ENCODE measurements around the gene KIDINS220.

DNA sequence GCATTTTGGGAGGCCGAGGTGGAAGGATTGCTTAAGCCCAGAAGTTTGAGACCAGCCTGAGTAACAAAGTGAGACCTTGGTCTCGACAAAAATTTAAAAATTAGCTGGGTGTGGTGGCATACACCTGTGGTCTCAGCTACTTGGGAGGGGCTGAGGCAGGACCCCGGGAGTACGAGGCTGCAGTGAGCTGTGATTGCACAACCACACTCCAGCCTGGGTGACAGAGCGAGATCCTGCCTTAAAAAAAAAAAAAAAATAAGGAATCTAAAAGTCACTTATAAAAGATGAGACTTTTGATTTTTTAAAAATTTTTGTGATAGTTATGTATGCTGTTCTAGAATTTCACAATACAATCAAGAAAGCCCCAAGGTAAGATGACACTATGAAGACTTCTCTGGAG lies 122.4 kb downstream of the KIDINS220 start:
- TF ChIP-seq, protein P1, sequence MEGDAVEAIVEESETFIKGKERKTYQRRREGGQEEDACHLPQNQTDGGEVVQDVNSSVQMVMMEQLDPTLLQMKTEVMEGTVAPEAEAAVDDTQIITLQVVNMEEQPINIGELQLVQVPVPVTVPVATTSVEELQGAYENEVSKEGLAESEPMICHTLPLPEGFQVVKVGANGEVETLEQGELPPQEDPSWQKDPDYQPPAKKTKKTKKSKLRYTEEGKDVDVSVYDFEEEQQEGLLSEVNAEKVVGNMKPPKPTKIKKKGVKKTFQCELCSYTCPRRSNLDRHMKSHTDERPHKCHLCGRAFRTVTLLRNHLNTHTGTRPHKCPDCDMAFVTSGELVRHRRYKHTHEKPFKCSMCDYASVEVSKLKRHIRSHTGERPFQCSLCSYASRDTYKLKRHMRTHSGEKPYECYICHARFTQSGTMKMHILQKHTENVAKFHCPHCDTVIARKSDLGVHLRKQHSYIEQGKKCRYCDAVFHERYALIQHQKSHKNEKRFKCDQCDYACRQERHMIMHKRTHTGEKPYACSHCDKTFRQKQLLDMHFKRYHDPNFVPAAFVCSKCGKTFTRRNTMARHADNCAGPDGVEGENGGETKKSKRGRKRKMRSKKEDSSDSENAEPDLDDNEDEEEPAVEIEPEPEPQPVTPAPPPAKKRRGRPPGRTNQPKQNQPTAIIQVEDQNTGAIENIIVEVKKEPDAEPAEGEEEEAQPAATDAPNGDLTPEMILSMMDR (IDR thresholded peaks at IDR 0.05; ENCODE audit: poor library complexity, severe bottlenecking) = no peak
- TF ChIP-seq TAF1 (IDR thresholded peaks at IDR 0.05; ENCODE audit: low read depth) (no peak), EZH2 (IDR thresholded peaks at IDR 0.05; ENCODE audit: borderline replicate concordance, insufficient read depth, low read length, poor library complexity, severe bottlenecking) (no peak), MXI1 (conservative IDR thresholded peaks at IDR 0.05; ENCODE audit: poor library complexity, severe bottlenecking) (no peak), EP300 (conservative IDR thresholded peaks at IDR 0.05; ENCODE audit: poor library complexity, severe bottlenecking) (no peak)
